Spinal cord (tissue), 10 donors: Measurements from ENCODE around the gene SLC1A4. TPM values are rescaled to one million over a fixed set of nuclear protein-coding genes. Genes with fewer than 3 reads are reported as not detected.

Source experiments
- DNase-seq, 6 donors: peaks; one replicate each; pipeline versions ENCODE4 v3.0.0 to v3.0.0-alpha.2; 2013 to 2015; ENCODE audit warnings: low spot score in 6 of 6, low read depth in 4 of 6
- H3K27ac ChIP-seq: one replicate; pipeline ENCODE4 v1.5.1; 2013; ENCODE audit warnings: low read depth, low read length, control low read depth
- H3K27me3 ChIP-seq: one replicate; pipeline ENCODE4 v1.6.1; 2013; ENCODE audit warnings: low read length; ENCODE audit not compliant: control insufficient read depth, insufficient read depth
- H3K36me3 ChIP-seq: one replicate; pipeline ENCODE4 v1.6.1; 2013; ENCODE audit warnings: low read length; ENCODE audit not compliant: control insufficient read depth, insufficient read depth
- H3K4me1 ChIP-seq: one replicate; pipeline ENCODE4 v1.6.1; 2013; ENCODE audit warnings: low read length; ENCODE audit not compliant: control insufficient read depth, insufficient read depth
- H3K4me3 ChIP-seq: one replicate; pipeline ENCODE4 v1.5.1; 2013; ENCODE audit warnings: low read depth, low read length, control low read depth
- H3K9me3 ChIP-seq: one replicate; pipeline ENCODE4 v1.6.1; 2013; ENCODE audit warnings: low read length; ENCODE audit not compliant: control insufficient read depth, insufficient read depth
- WGBS: methylation state at CpG from one replicate; pipeline ENCODE4 v1.1.5; 2013; ENCODE audit warnings: missing lambda C conversion rate; ENCODE audit not compliant: insufficient coverage; 5-methylcytosine and 5-hydroxymethylcytosine counted together
- polyA plus RNA-seq, 2 donors: library from polyadenylated mRNA; unstranded; fragments of 120-200 nt; gene quantifications; one replicate each; pipeline ENCODE4 v1.2.1, GENCODE V29; 2013; ENCODE audit not compliant: insufficient read length in 2 of 2
- total RNA-seq, 2 donors: library from RNA; depleted of rRNA in 1 of 2; stranded (reverse); fragments of 120-200 nt in 1 of 2; fragments of >200 nt in 1 of 2; gene quantifications; one replicate each; pipeline versions ENCODE4 v1.2.3 to v1.2.4, GENCODE V29; 2013 to 2014
- donor health status: healthy.

Gene SLC1A4
- total and polyA plus RNA-seq, 4 donors, result 35.3 to 92.7 (median 65.4) TPM

GRCh38 chr2:64975232-64975821 lies 13.9 kb upstream of the SLC1A4 start:
- no peaks in the 10 kb centered on the region for H3K9me3 ChIP-seq
- peak in 2 of 6 donors; percentile 35 to 52 for DNase-seq
- no peak overlapping the region for H3K27ac ChIP-seq
- no peak overlapping the region for H3K4me3 ChIP-seq
- 36% methylated on average over 3 of the region's 4 CpGs for WGBS
- H3K36me3 ChIP-seq, result no peaks in the 10 kb centered on the region
- H3K27me3 ChIP-seq, result no peaks in the 10 kb centered on the region
- H3K4me1 ChIP-seq, result peaks cover 4% of the 10 kb centered on the region

GRCh38 chr2:64976276-64976675 lies 12.9 kb upstream of the SLC1A4 start:
- no peaks in the 10 kb centered on the region for H3K27me3 ChIP-seq
- peaks cover 4% of the 10 kb centered on the region for H3K4me1 ChIP-seq
- DNase-seq, result no peak
- no peak overlapping the region for H3K27ac ChIP-seq
- no peak overlapping the region for H3K4me3 ChIP-seq
- H3K36me3 ChIP-seq, result no peaks in the 10 kb centered on the region
- no peaks in the 10 kb centered on the region for H3K9me3 ChIP-seq
- WGBS, result no CpG with 5 or more reads among the region's 1 CpG

GRCh38 chr2:64978514-64979268 lies 10.5 kb upstream of the SLC1A4 start:
- Histone ChIP-seq H3K36me3 (no peaks in the 10 kb centered on the region), H3K9me3 (no peaks in the 10 kb centered on the region), H3K27me3 (no peaks in the 10 kb centered on the region), H3K27ac (no peak overlapping the region), H3K4me1 (peaks cover 4% of the 10 kb centered on the region), H3K4me3 (no peak overlapping the region)
- WGBS, result 86% methylated on average over 4 of the region's 4 CpGs
- DNase-seq, result no peak

GRCh38 chr2:64979744-64980143 lies 9.5 kb upstream of the SLC1A4 start:
- Histone ChIP-seq H3K9me3 (no peaks in the 10 kb centered on the region), H3K4me1 (peaks cover 4% of the 10 kb centered on the region), H3K36me3 (no peaks in the 10 kb centered on the region), H3K27me3 (no peaks in the 10 kb centered on the region), H3K4me3 (no peak overlapping the region), H3K27ac (no peak overlapping the region)
- 88% methylated on average over 1 of the region's 1 CpG for WGBS
- DNase-seq, result no peak

DNA sequence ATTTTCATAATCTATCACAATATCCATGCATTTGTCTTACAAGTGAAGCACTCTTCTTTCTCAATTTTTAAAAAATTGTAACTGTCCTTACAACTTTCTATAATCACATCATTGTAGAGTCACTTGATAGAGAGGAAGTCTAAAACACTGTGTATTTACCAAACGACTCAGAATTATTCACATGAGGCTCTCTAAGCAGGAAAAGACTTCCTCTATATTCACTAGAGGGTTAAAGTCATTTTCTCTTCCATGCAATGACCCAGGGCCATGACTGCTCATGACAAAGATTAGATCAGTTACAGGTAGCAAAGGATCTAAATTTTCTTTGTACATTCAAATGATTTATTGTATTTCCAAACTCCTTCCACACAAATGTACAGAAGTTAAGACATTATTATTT lies 9.0 kb upstream of the SLC1A4 start:
- no peak for DNase-seq
- H3K27ac ChIP-seq, result no peak overlapping the region
- WGBS, result no CpG with 5 or more reads among the region's 1 CpG
- no peak overlapping the region for H3K4me3 ChIP-seq
- no peaks in the 10 kb centered on the region for H3K27me3 ChIP-seq
- H3K4me1 ChIP-seq, result peaks cover 3% of the 10 kb centered on the region
- H3K9me3 ChIP-seq, result no peaks in the 10 kb centered on the region
- no peaks in the 10 kb centered on the region for H3K36me3 ChIP-seq

DNA sequence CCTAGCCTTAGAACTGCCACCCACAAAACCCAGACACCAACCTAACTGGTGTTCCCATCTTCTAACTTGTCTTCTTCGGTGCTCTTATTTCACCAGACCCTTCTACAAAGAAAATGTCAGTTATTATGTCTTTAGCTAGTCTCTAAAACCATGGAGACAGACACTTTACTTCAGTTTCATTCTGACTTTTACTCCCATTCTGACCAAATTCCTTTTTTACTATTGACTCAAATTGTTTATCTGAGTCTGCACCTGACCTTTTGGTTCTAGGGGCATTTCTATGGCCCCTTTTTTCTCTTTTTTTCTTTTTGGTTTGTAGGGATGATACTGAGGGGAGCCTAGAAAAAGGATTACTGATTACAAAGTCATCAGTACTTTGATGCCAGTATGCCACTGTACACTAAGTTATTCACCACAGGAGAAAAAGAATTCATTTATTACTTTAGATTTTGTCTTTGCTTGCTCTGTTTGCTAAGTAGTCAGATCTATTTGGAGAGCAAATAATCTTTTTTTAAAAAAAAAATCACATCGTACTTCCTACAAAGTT lies 6.8 kb upstream of the SLC1A4 start:
- 70% methylated on average over 1 of the region's 2 CpGs for WGBS
- no peaks in the 10 kb centered on the region for H3K9me3 ChIP-seq
- H3K27ac ChIP-seq, result no peak overlapping the region

DNA sequence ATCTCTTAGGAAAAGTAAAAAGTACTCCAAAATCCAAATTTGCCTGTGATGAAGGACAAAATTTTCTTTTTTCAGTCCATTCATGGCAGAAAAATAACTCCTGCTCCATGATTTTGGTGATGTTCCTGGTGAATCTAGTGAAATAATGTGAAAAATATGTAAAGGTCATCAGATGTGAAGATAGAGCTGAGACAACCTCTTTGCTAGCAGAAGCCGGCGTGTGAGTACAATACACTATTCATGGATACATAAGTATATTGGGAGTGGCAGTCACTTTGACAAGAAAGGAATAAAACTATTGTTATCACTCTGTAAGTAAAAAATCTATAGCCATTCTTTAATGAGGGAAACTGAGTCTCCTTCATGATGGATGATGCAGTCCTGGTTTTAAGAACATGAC lies 6.3 kb upstream of the SLC1A4 start:
- H3K4me1 ChIP-seq, result no peaks in the 10 kb centered on the region
- no peak overlapping the region for H3K4me3 ChIP-seq
- H3K27me3 ChIP-seq, result no peaks in the 10 kb centered on the region
- H3K36me3 ChIP-seq, result no peaks in the 10 kb centered on the region
- H3K9me3 ChIP-seq, result no peaks in the 10 kb centered on the region
- no peak for DNase-seq
- H3K27ac ChIP-seq, result no peak overlapping the region
- WGBS, result no CpG with 5 or more reads among the region's 2 CpGs

More for the DNA sequence above, 6.8 kb upstream of the SLC1A4 start:
- DNase-seq, result no peak
- Histone ChIP-seq H3K4me1 (no peaks in the 10 kb centered on the region), H3K36me3 (no peaks in the 10 kb centered on the region), H3K4me3 (no peak overlapping the region), H3K27me3 (no peaks in the 10 kb centered on the region)

DNA sequence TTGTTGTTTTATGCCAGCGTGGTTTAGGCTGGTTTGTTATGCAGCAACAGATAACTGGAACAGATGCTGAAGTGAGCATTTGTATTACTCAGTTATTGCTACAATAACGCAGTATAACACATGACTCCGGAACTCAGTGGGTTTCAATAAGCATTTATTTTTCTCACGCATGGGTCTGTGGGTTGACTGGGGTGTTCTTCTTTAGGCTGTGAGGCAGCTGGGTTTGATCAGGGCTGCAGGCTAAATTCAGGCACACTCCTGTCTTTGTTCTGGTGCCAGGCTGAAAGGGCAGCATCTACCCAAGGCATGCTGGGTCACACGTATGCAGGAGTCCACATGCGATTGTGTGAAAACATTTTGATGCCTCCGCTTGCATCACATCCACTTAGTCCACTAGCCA lies 3.8 kb upstream of the SLC1A4 start:
- H3K9me3 ChIP-seq, result no peaks in the 10 kb centered on the region
- H3K27ac ChIP-seq, result no peak overlapping the region
- peaks cover 7% of the 10 kb centered on the region for H3K4me1 ChIP-seq
- H3K27me3 ChIP-seq, result no peaks in the 10 kb centered on the region
- H3K4me3 ChIP-seq, result no peak overlapping the region
- peak in 1 of 6 donors; percentile 7 for DNase-seq
- WGBS, result 73% methylated on average over 2 of the region's 7 CpGs
- no peaks in the 10 kb centered on the region for H3K36me3 ChIP-seq

DNA sequence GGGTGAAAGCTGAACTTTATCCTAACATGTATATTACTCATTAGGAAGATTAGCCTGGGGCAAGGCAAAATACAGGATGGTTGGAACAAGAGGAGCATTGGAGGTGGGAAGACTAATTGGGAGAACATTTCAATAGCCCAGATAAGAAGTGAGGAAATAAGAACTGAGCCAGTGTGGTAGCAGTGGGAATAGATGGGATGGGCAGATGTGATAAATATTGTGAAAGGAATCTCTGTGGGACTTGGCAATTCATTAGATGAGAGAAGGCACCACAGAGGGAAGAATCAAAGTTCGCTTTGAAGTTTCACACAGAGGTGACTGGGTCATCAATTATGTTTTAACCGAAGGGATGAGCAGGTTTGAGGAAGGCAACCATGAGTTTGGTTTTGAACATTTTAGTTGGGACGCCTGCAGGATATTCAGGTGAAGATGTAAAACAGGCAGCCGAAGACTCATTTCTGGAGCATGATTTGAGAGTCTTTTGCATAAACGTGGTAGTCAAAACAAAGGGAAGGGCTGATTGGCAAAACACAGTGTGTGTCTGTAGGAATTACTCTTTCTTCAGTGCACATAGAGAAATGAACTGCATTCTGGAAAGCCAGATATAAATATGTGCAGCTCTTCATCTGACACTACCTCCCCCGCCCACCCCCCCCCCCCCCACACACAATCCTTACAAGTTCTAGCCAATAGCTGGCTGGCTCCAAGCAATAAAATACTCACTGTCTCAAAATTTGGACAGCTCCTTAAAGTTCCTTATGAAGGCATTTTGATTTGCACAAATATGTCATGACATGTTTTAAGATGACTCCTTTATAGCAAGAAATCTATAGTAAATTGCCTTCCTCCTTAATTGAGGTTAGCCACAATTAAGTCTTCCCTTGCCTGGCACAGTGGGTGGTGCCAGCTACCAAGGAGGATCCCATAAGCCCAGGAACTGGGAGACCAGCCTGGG lies 1.9 kb upstream of the SLC1A4 start:
- DNase-seq, result peak in 2 of 6 donors; percentile 54 to 64
- Histone ChIP-seq H3K27ac (no peak overlapping the region), H3K36me3 (no peaks in the 10 kb centered on the region), H3K4me3 (peak overlapping the region; percentile 83), H3K4me1 (peaks cover 16% of the 10 kb centered on the region), H3K27me3 (no peaks in the 10 kb centered on the region), H3K9me3 (no peaks in the 10 kb centered on the region)
- WGBS, result 49% methylated on average over 3 of the region's 6 CpGs
